ENCODE results near the gene EHBP1. TPM values are rescaled to one million over a fixed set of nuclear protein-coding genes. Genes with fewer than 3 reads are reported as not detected.

The EHBP1 gene
- total RNA-seq, 4 donors from 2014 or later: 195 to 367 (median 212) TPM

DNA sequence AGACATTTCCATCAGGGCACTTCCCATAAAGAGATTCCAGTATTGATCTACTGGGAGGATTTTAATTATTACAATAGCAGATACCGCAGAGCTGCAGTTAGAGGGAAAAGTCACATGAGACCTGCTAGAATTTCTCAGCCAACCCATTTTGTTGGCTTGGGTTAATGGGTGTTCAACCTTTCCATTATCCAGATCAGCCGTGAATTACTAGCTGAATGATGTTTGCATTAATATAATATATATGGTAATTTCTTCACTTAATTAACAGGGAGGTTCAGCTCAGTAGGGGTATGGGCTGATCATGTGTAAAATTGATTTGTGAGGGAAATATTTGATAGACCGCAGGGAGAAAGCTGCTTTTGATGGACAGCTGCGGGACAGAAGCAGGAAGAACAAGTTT, 288.7 kb downstream of the EHBP1 start:
- H3K27me3 ChIP-seq: no peaks in the 10 kb centered on the region
- no peak overlapping the region for H3K4me3 ChIP-seq
- no peaks in the 10 kb centered on the region for H3K9me3 ChIP-seq
- no peak overlapping the region for H3K27ac ChIP-seq
- WGBS, 2 donors: 94 to 96% methylated on average over 4 of the region's 4 CpGs
- DNase-seq (ENCODE audit: low spot score in 2 of 2): no peak
- peaks cover 0 to 9% (median 0%) of the 10 kb centered on the region in 4 donors for H3K4me1 ChIP-seq
- H3K36me3 ChIP-seq: peaks cover 0 to 62% (median 0%) of the 10 kb centered on the region in 3 donors
- TF ChIP-seq EP300 (IDR thresholded peaks at IDR 0.05) (no peak), POLR2A (IDR thresholded peaks at IDR 0.05) (no peak)
- TF ChIP-seq, protein P1, sequence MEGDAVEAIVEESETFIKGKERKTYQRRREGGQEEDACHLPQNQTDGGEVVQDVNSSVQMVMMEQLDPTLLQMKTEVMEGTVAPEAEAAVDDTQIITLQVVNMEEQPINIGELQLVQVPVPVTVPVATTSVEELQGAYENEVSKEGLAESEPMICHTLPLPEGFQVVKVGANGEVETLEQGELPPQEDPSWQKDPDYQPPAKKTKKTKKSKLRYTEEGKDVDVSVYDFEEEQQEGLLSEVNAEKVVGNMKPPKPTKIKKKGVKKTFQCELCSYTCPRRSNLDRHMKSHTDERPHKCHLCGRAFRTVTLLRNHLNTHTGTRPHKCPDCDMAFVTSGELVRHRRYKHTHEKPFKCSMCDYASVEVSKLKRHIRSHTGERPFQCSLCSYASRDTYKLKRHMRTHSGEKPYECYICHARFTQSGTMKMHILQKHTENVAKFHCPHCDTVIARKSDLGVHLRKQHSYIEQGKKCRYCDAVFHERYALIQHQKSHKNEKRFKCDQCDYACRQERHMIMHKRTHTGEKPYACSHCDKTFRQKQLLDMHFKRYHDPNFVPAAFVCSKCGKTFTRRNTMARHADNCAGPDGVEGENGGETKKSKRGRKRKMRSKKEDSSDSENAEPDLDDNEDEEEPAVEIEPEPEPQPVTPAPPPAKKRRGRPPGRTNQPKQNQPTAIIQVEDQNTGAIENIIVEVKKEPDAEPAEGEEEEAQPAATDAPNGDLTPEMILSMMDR (IDR thresholded peaks at IDR 0.05): no peak

- H3K27ac ChIP-seq: no peak overlapping the region
- no peaks in the 10 kb centered on the region for H3K27me3 ChIP-seq
- no peaks in the 10 kb centered on the region for H3K9me3 ChIP-seq
- DNase-seq (ENCODE audit: low spot score in 2 of 2): no peak
- peaks cover 0 to 60% (median 0%) of the 10 kb centered on the region in 3 donors for H3K36me3 ChIP-seq
- 94 to 96% methylated on average over 12 of the region's 12 CpGs for WGBS, 2 donors
- TF ChIP-seq POLR2A (IDR thresholded peaks at IDR 0.05) (no peak), EP300 (IDR thresholded peaks at IDR 0.05) (no peak)
- TF ChIP-seq, protein P1 (IDR thresholded peaks at IDR 0.05): no peak
- no peak overlapping the region for H3K4me3 ChIP-seq
- H3K4me1 ChIP-seq: peaks cover 0 to 12% (median 4%) of the 10 kb centered on the region in 4 donors
Observed at GRCh38 chr2:62996534-62997186, 291.1 kb downstream of the EHBP1 start.

- 86 to 91% methylated on average over 1 of the region's 1 CpG for WGBS, 2 donors
- no peak overlapping the region for H3K27ac ChIP-seq
- no peak for TF ChIP-seq EP300 (IDR thresholded peaks at IDR 0.05)
- TF ChIP-seq, protein P1 (IDR thresholded peaks at IDR 0.05): no peak
Observed at GRCh38 chr2:62998949-62999348, 293.4 kb downstream of the EHBP1 start.

GRCh38 chr2:62999905-63000304, 294.4 kb downstream of the EHBP1 start:
- peaks cover 0 to 9% (median 4%) of the 10 kb centered on the region in 4 donors for H3K4me1 ChIP-seq
- no peak overlapping the region for H3K4me3 ChIP-seq
- no peaks in the 10 kb centered on the region for H3K9me3 ChIP-seq
- H3K27ac ChIP-seq: no peak overlapping the region
- H3K27me3 ChIP-seq: no peaks in the 10 kb centered on the region
- DNase-seq (ENCODE audit: low spot score in 2 of 2): no peak
- no peak for TF ChIP-seq POLR2A (IDR thresholded peaks at IDR 0.05)
- 57 to 58% methylated on average over 1 of the region's 1 CpG for WGBS, 2 donors
- H3K36me3 ChIP-seq: peaks cover 0 to 58% (median 0%) of the 10 kb centered on the region in 3 donors

More at GRCh38 chr2:62998949-62999348, 293.4 kb downstream of the EHBP1 start:
- H3K9me3 ChIP-seq: no peaks in the 10 kb centered on the region
- peaks cover 0 to 60% (median 0%) of the 10 kb centered on the region in 3 donors for H3K36me3 ChIP-seq
- DNase-seq (ENCODE audit: low spot score in 2 of 2): no peak
- H3K4me1 ChIP-seq: peaks cover 0 to 9% (median 4%) of the 10 kb centered on the region in 4 donors
- no peak overlapping the region for H3K4me3 ChIP-seq
- no peaks in the 10 kb centered on the region for H3K27me3 ChIP-seq

GRCh38 chr2:63000801-63001200, 295.3 kb downstream of the EHBP1 start:
- WGBS, 2 donors: 57 to 77% methylated on average over 1 of the region's 1 CpG
- peak in 1 of 2 donors; percentile 39 for DNase-seq (ENCODE audit: low spot score in 2 of 2)
- TF ChIP-seq, protein P1 (IDR thresholded peaks at IDR 0.05): no peak
- no peak for TF ChIP-seq POLR2A (IDR thresholded peaks at IDR 0.05)
- no peak for TF ChIP-seq EP300 (IDR thresholded peaks at IDR 0.05)
- Histone ChIP-seq H3K9me3 (no peaks in the 10 kb centered on the region), H3K27ac (peak overlapping the region in 1 of 4 donors; percentile 23), H3K4me3 (no peak overlapping the region), H3K36me3 (peaks cover 0 to 64% (median 0%) of the 10 kb centered on the region in 3 donors), H3K4me1 (peaks cover 0 to 9% (median 4%) of the 10 kb centered on the region in 4 donors), H3K27me3 (no peaks in the 10 kb centered on the region)
